ENCODE measurements around the gene FCHO2.

DNA sequence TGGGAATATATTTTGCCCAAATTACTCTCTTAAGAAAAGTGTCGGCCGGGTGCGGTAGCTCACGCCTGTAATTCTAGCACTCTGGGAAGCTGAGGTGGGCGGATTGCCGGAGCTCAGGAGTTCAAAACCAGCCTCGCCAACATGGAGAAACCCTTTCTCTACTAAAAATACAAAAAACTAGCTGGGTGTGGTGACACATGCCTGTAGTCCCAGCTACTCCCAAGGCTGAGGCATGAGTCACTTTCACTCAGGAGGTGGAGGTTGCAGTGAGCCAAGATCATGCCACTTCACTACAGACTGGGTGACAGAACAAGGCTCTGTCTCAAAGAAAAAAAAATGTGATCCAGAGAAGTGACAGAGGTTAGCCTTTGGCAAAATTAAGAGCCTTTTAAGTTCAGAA is 138.1 kb downstream of the FCHO2 start:
- TF ChIP-seq, protein P1, sequence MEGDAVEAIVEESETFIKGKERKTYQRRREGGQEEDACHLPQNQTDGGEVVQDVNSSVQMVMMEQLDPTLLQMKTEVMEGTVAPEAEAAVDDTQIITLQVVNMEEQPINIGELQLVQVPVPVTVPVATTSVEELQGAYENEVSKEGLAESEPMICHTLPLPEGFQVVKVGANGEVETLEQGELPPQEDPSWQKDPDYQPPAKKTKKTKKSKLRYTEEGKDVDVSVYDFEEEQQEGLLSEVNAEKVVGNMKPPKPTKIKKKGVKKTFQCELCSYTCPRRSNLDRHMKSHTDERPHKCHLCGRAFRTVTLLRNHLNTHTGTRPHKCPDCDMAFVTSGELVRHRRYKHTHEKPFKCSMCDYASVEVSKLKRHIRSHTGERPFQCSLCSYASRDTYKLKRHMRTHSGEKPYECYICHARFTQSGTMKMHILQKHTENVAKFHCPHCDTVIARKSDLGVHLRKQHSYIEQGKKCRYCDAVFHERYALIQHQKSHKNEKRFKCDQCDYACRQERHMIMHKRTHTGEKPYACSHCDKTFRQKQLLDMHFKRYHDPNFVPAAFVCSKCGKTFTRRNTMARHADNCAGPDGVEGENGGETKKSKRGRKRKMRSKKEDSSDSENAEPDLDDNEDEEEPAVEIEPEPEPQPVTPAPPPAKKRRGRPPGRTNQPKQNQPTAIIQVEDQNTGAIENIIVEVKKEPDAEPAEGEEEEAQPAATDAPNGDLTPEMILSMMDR (IDR thresholded peaks at IDR 0.05; ENCODE audit: low read length) = no peak
- TF ChIP-seq EZH2 (IDR thresholded peaks at IDR 0.05; ENCODE audit: borderline replicate concordance, low read length) = no peak
